Gastrocnemius medialis (tissue), 4 donors: ENCODE results near the gene HSD3B7. TPM values are rescaled to one million over a fixed set of nuclear protein-coding genes. Genes with fewer than 3 reads are reported as not detected.

Experiments used
- ATAC-seq, 2 donors: fragments of 150-250 bp; one replicate each; pipeline ENCODE4 v1.9.1; 2016
- DNase-seq, 2 donors: peaks; one replicate each; pipeline ENCODE4 v3.0.0-alpha.2; 2019
- H3K27ac ChIP-seq, 4 donors: fragments of 200-600 bp; sonication (generic); 1 replicate in 1 of 4; 2 replicates in 3 of 4; pipeline ENCODE4 v1.5.1; 2016 to 2018; ENCODE audit warnings: mild to moderate bottlenecking in 2 of 4, moderate library complexity in 1 of 4
- H3K27me3 ChIP-seq, 3 donors: fragments of 200-600 bp; sonication (generic) in 2 of 3; 1 replicate in 1 of 3; 2 replicates in 2 of 3; pipeline versions ENCODE4 v1.5.1 to v1.6.0; 2016 to 2019; ENCODE audit warnings: mild to moderate bottlenecking in 1 of 3, moderate library complexity in 1 of 3
- H3K36me3 ChIP-seq, 2 donors: fragments of 200-600 bp; sonication (generic) in 1 of 2; one replicate each; pipeline ENCODE4 v1.5.1; 2017 to 2018
- H3K4me1 ChIP-seq, 2 donors: fragments of 200-600 bp; sonication (generic) in 1 of 2; one replicate each; pipeline ENCODE4 v1.5.1; 2016 to 2017; ENCODE audit warnings: mild to moderate bottlenecking in 2 of 2
- H3K4me3 ChIP-seq, 4 donors: fragments of 200-600 bp; sonication (generic) in 3 of 4; 1 replicate in 1 of 4; 2 replicates in 3 of 4; pipeline ENCODE4 v1.5.1; 2016 to 2019; ENCODE audit warnings: mild to moderate bottlenecking in 2 of 4
- H3K9me3 ChIP-seq, 3 donors: fragments of 200-600 bp; sonication (generic) in 2 of 3; 1 replicate in 1 of 3; 2 replicates in 2 of 3; pipeline ENCODE4 v1.5.1; 2016 to 2019
- CTCF ChIP-seq, 5 experiments: fragments of 450-650 bp in 3 of 5; fragments of 200-600 bp in 2 of 5; sonication (generic) in 2 of 5; IDR thresholded peaks in 4 of 5; conservative IDR thresholded peaks in 1 of 5; 1 replicate in 4 of 5; 2 replicates in 1 of 5; pipeline ENCODE4 v1.5.1; 2016 to 2019; ENCODE audit warnings: antibody characterized with exemption in 5 of 5, mild to moderate bottlenecking in 3 of 5, moderate library complexity in 3 of 5
- POLR2A ChIP-seq, 2 donors: fragments of 450-650 bp; IDR thresholded peaks; one replicate each; pipeline ENCODE4 v1.6.1; 2017; ENCODE audit warnings: antibody characterized with exemption in 2 of 2, mild to moderate bottlenecking in 2 of 2, moderate library complexity in 2 of 2
- in situ Hi-C, 4 donors: fragments of 200-750 bp; cut with MboI; loops; one replicate each; pipeline versions ENCODE4 v1.15.0 to v1.8.0; 2017; ENCODE audit warnings: low sequenced_read_pairs in 4 of 4
- intact Hi-C: fragments of 100-400 bp; cut with DNase I; formaldehyde crosslinking; loops from one replicate; pipeline ENCODE4 v1.15.1; 2023; ENCODE audit warnings: low total_unique reads
- total RNA-seq, 4 donors: library from RNA; depleted of rRNA; stranded (reverse); fragments of >200 nt; gene quantifications; one replicate each; pipeline versions ENCODE4 v1.1.0 to v1.2.3, GENCODE V29; 2016

HSD3B7 gene
- total RNA-seq, 4 donors from 2014 or later = 1.5 to 6.8 (median 5.4) TPM

GRCh38 chr16:30953511-30954124, 31.4 kb upstream of the HSD3B7 start:
- ATAC-seq (no peak), DNase-seq (peak in 1 of 2 donors; percentile 54)
- Histone ChIP-seq H3K27ac (peak overlapping the region in 1 of 4 donors; percentile 45), H3K9me3 (no peaks in the 10 kb centered on the region), H3K4me1 (peaks cover 20 to 27% of the 10 kb centered on the region in 2 donors), H3K36me3 (no peaks in the 10 kb centered on the region), H3K27me3 (no peaks in the 10 kb centered on the region), H3K4me3 (no peak overlapping the region)
- in situ Hi-C loops (loop anchor here in 1 of 4 donors (25.0 kb wide), 1 partner anchor 484 kb away; the partner anchor contains the start of genes COX6A2 and ZNF843), intact Hi-C loops (no loop called here)
- TF ChIP-seq CTCF (IDR thresholded peaks at IDR 0.05 in 4 of 5, conservative IDR thresholded peaks at IDR 0.05 in 1 of 5) (peak; percentile 31 to 66 (median 43)), POLR2A (IDR thresholded peaks at IDR 0.05) (no peak)

- H3K27ac ChIP-seq = no peak overlapping the region
- H3K4me3 ChIP-seq = no peak overlapping the region
- in situ Hi-C loops = loop anchor here in 1 of 4 donors (25.0 kb wide), 1 partner anchor 482 kb away; the partner anchor contains the start of genes COX6A2 and ZNF843
- TF ChIP-seq POLR2A (IDR thresholded peaks at IDR 0.05) (no peak), CTCF (IDR thresholded peaks at IDR 0.05 in 4 of 5, conservative IDR thresholded peaks at IDR 0.05 in 1 of 5) (no peak)
- no peaks in the 10 kb centered on the region for H3K27me3 ChIP-seq
- DNase-seq (no peak), ATAC-seq (no peak)
- peaks cover 0 to 11% of the 10 kb centered on the region in 2 donors for H3K36me3 ChIP-seq
- H3K4me1 ChIP-seq = peaks cover 19 to 30% of the 10 kb centered on the region in 2 donors
- intact Hi-C loops = no loop called here
- H3K9me3 ChIP-seq = no peaks in the 10 kb centered on the region
Observed at GRCh38 chr16:30954993-30955392, 30.0 kb upstream of the HSD3B7 start.

- ATAC-seq (peak; percentile 67 to 70), DNase-seq (peak; percentile 45 to 69)
- Histone ChIP-seq H3K27me3 (no peaks in the 10 kb centered on the region), H3K27ac (peak overlapping the region; percentile 97 to 99 (median 98)), H3K4me1 (peaks cover 11 to 17% of the 10 kb centered on the region in 2 donors), H3K4me3 (peak overlapping the region; percentile 70 to 94 (median 84)), H3K36me3 (peaks cover 6 to 29% of the 10 kb centered on the region in 2 donors), H3K9me3 (no peaks in the 10 kb centered on the region)
- in situ Hi-C loops = loop anchor here in 1 of 4 donors (25.0 kb wide), 1 partner anchor 480 kb away; the partner anchor contains the start of genes COX6A2 and ZNF843
- no peak for TF ChIP-seq POLR2A (IDR thresholded peaks at IDR 0.05)
- no peak for TF ChIP-seq CTCF (IDR thresholded peaks at IDR 0.05 in 4 of 5, conservative IDR thresholded peaks at IDR 0.05 in 1 of 5)
- intact Hi-C loops = loop anchor here (1.0 to 2.0 kb wide), 3 partner anchors 34 to 502 kb away; partner anchors contain the start of genes ARMC5, BCL7C and FBXL19
Observed at GRCh38 chr16:30956601-30957455, 28.2 kb upstream of the HSD3B7 start.

GRCh38 chr16:30957456-30958174, 27.4 kb upstream of the HSD3B7 start, which contains the start of gene SETD1A:
Gene SETD1A (plus strand): TSS chr16:30957754. CDS start chr16:30958732, 978 bp downstream.
- Histone ChIP-seq H3K36me3 (peaks cover 9 to 36% of the 10 kb centered on the region in 2 donors), H3K27ac (peak within 1 kb of the TSS; percentile 97 to 99 (median 98)), H3K9me3 (no peaks in the 10 kb centered on the region), H3K27me3 (no peaks in the 10 kb centered on the region), H3K4me1 (peaks cover 11 to 17% of the 10 kb centered on the region in 2 donors), H3K4me3 (peak within 1 kb of the TSS; percentile 70 to 94 (median 84))
- DNase-seq = peak; percentile 95
- in situ Hi-C loops = loop anchor here in 1 of 4 donors (25.0 kb wide), 1 partner anchor 480 kb away; the partner anchor contains the start of genes COX6A2 and ZNF843
- TF ChIP-seq POLR2A (IDR thresholded peaks at IDR 0.05) (peak; percentile 66 to 75), CTCF (IDR thresholded peaks at IDR 0.05 in 4 of 5, conservative IDR thresholded peaks at IDR 0.05 in 1 of 5) (peak in 2 of 5 experiments; percentile 22 to 41)
- intact Hi-C loops = loop anchor here (1.0 to 2.0 kb wide), 3 partner anchors 34 to 502 kb away; partner anchors contain the start of genes ARMC5, BCL7C and FBXL19
- ATAC-seq = peak; percentile 92 to 93
